IPS DF 19.7 (cell line): ENCODE data around the gene ASMT.
"Not testable (repeated sequence)": the region's sequence is repeated elsewhere in the genome, so short reads cannot be mapped to it uniquely, and the experiment has no call there.

Experiments used
- DNase-seq: peaks from one replicate; pipeline ENCODE4 v3.0.0-alpha.2; 2013; ENCODE audit warnings: low read depth, low spot score

ASMT gene, protein sequence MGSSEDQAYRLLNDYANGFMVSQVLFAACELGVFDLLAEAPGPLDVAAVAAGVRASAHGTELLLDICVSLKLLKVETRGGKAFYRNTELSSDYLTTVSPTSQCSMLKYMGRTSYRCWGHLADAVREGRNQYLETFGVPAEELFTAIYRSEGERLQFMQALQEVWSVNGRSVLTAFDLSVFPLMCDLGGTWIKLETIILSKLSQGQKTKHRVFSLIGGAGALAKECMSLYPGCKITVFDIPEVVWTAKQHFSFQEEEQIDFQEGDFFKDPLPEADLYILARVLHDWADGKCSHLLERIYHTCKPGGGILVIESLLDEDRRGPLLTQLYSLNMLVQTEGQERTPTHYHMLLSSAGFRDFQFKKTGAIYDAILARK

DNA sequence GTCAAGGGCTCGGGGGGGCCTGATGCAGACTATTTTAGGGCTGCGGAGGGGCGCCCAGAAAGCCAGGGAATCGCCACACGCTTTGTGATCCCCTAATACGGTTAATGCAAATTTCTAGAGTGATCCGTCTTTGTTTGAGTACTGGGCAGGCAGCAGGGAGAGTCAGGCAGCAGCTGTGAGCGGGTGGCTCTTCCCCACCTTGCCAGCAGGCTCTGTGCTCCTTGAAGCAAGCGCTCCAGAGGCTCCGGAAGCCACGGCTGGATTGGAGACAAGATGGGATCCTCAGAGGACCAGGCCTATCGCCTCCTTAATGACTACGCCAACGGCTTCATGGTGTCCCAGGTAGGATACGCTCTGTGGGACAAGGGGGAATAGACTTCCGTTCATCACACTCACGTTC lies at the start of gene ASMT:
Gene ASMT, plus strand, starts transcription at position 133 of the 400 bp plus-strand sequence. Its CDS starts 141 bp downstream, at position 274.
- DNase-seq, result no peak

DNA sequence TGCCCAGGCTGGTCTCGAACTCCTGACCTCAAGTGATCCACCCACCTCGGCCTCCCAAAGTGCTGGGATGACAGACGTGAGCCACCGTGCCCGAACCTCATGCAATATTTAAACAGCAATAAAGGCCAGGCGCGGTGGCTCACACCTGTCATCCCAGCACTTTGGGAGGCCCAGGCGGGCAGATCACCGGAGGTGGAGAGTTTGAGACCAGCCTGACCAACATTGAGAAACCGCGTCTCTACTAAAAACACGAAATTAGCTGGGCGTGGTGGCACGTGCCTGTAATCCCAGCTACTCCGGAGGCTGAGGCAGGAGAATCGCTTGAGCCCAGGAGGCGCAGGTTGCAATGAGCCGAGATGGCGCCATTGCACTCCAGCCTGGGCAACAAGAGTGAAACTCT lies 40.7 kb upstream of the ASMT start:
- DNase-seq, result not testable (repeated sequence)

DNA sequence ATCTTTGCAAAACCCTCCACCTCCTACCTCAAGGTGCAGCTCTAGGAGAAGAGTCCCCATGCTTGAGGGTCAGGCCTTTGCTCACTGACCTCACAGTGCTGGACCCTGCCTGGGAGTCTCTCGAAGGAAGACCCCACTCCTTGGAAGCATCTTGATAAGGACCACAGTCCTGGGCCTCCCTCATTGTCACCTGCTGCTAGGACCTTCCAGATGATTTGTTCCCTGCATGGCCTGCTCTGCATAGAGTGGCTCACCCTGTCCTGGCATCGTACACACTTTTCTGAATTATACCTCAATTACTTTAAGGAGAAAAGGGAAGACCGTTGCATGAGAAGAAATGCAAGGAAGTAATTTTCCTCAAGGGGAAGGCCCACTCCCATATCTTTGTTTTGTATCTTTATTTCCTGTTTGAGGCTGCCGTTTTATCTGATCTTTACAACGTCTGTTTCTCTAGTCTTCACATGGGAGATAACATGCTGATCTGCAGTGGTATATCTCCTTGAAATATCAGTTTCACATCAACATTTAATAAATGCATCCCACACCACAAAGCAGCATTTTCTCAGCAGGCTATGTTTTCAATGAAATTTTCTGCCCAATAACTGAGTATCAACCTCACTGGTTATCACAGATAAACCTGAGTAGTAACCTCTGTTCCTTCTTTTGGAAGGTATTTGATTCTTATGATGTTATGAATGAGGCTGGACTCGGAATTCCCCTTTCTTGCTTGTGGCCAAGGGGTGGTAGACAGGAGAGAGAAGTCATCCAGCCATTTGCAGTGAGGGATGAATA lies 38.5 kb upstream of the ASMT start:
- DNase-seq, result no peak

DNA sequence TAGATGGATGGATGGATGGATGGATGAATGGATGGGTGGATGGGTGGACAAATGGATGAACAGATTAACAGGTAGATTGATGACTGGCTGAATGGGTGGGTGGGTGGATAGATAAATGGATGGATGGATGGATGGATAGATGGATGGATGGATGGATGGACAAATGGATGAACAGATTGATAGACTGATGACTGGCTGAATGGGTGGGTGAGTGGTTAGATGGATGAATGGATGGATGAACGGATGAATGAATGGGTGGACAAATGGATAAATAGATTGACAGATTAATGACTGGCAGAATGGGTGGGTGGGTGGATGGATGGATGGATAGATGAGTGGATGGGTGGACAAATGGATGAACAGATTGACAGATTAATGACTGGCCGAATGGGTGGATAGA lies 37.0 kb upstream of the ASMT start:
- DNase-seq, result no peak

DNA sequence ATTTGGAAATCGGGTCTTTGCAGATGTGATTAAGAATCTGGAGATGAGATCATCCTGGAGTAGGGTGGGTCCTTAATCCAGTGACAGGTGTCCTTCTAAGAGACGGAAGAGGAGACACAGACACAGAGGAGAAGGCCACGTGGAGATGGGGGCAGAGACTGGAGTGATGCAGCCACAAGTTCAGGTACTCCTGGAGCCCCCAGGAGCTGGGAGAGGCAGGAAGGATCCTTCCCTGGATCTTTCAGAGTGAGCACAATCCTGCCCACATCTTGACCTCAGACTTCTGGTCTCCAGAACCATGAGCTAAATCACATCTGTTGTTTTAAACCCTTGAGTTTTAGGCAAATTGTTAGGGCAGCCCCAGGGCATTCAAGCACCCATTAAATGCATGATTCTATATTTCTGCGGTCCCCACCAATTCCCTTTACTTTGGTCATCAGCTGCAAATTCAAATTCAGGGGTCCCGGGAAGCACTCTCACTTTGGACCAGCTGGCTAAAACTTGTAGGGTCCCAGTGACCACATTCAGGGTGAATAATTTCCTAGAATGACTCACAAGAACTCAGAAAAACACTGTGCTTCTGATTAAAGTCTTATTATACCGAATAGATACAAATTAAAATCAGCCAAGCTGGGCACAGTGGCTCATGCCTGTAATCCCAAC lies 36.2 kb upstream of the ASMT start:
- no peak for DNase-seq

DNA sequence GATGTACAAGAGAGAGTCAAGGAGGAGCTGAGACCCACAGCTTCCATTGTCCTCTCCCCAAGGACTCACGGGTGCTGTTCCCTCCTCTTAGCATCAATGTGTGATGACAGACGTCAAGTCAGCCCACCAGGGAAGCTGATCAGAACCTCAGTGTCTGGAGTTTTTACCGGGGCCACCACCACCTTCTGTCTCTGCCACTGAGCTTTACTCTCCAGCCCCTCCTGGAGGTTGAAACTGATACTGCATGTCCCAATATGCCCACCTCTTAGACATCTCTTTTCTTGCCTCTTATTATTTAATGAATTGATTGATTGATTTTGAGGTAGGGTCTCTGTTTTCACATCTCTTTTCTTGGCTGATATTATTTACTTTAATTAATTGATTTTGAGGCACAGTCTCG lies 33.7 kb upstream of the ASMT start:
- no peak for DNase-seq

DNA sequence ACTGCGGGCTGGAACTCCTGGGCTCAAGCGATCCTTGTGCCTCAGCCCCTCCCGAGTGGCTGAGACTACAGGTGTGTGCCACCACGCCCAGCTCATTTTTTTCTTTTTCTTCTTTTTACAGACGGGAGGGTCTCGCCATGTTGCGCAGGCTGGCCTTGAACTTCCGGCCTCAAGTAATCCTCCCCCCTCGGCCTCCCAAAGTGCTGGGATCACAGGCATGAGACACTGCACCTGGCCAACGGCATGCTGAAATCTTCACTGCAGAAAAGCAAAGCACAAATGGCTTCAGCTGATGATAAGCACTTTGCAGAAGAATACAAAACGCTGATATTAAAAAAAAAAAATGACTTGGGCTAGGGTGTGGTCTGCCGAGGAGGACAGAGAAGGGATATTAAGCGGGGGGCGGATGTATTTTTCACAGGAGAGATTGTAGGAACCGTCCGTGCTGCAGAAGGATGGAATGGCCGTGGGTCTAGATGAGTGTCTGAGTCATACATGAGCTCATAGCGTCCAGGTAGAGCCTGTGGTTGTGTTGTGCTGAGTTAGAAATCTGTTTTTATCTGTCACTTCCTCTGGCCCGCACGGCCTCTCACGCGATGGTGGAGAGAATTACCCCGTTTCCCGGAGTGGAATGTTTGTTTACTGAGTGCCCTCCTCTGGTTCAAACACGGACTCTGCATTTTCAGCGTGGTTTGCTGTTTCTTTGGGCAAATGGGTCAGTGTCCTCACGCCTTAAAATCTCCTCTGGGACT lies 32.0 kb upstream of the ASMT start:
- DNase-seq, result no peak

DNA sequence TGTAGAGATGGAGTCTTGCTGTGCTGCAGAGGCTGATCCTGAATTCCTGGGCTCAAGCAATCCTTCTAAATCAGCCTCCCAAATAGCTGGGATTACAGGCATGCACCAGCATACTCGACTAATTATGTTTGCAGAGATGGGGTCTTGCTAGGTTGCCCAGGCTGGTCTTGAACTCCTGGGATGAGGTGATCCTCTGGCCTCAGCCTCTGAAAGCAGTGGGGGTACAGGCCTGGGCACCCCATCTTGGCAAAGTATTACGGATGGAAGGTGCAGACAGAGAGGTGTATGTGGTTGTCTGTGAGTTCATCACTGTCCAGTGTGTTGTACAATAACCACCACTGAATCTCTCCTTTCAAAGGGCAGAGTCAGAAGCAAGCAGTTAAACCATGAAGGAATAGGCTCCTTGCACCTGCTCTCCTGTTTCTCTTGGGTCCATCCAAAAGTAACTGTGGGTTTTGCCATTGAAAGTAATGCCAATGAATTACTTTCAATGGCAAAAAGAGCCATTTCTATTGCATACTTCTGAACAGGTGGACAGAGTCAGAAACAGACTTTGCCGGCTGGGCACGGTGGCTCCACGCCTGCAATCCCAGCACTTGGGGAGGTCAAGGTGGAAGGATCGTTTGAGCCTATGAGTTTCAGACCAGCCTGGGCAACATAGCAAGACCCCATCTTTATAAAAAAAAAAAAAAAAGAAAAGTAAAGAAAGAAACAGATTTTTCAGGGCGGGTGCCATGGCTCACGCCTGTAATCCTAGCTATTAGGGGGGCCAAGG lies 30.4 kb upstream of the ASMT start:
- DNase-seq, result no peak

DNA sequence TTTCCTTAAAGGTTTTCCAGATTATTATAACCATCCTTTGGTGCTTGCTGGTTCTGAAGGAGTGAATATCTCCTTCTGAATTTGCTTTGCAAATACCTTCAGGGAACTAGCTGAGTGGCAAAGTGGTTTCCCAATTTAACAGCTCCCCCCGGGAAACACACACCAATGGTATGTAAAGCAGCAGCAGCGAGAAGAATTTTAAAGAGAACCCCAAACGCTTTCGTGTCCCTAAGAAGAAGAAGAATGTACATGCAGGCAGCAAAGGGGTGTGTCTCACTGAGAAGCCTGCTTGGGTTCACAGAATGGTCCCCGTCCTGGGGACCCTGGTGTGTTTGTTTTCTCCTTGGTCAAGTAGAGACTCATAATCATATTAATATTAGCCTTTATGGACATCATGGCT lies 27.7 kb upstream of the ASMT start:
- no peak for DNase-seq

DNA sequence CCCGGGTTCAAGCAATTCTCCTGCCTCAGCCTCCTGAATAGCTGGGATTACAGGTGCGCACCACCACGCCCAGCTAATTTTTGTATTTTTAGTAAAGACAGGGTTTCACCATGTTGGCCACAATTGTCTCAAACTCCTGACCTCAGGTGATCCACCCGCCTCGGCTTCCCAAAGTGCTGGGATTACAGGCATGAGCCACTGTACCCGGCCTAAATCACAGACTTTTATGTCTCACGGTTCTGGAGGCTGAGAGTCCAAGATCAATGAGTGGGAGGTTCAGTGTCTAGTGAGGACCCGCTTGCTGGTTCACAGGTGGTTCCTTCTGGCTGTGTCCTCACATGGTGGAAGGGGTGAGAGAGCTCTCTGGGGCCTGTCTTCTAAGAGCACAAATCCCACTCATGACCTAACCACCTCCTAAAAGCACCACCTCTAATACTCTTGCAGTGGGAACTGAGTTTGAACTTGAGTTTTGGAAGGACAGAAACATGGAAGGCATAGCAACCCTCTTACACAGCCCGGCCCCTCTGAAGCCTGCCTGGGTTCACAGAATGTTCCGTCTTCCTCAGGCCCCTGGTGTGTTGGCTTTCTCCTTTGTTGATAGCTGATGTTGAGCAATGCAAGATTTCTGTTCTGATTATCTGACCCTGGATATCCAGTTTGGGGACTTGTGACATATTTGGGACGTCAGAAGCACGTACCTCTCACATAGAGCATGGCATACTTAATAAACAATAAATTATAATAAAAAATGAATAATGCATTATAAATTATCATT lies 25.3 kb upstream of the ASMT start:
- no peak for DNase-seq

DNA sequence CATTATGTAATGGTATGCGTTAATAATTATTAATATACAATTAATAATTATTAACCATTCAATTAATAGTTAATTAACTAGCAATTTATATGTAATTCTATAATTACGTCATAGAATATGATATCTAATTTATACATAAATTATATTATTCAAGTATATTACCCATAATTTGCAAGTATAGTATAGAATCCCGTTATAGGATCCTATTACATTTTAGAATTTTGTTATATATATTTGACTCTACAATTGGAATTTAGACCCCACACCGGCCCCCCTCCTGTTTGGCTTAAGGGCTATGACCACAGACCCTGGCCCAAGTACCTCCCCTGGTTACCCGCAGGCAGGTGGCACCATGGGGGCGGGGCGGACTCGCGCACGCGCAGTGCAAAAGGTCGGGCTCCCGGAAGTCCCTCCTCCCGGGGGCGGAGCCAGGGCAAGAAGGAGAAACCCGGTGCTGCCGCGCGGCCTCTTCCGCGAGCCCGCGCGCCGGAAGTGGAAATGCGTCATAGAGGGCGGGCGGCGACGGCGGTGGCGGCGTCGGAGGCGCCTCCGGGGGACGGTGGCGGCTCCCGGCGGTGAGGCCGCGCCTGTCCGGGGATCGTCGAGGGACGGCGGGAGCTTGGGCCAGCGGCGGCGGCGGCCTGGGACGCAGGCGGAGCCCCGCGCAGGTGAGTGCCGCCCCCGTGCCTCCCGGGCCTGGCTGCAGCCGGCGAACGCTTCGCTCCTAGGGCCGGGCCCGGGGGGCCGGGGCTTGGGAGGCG lies 23.6 kb upstream of the ASMT start, which contains the start of gene AKAP17A:
Gene AKAP17A, plus strand, starts transcription at position 503 of the 761 bp plus-strand sequence. CDS start 1,859 bp downstream, outside the sequence.
- peak; percentile 64 for DNase-seq

DNA sequence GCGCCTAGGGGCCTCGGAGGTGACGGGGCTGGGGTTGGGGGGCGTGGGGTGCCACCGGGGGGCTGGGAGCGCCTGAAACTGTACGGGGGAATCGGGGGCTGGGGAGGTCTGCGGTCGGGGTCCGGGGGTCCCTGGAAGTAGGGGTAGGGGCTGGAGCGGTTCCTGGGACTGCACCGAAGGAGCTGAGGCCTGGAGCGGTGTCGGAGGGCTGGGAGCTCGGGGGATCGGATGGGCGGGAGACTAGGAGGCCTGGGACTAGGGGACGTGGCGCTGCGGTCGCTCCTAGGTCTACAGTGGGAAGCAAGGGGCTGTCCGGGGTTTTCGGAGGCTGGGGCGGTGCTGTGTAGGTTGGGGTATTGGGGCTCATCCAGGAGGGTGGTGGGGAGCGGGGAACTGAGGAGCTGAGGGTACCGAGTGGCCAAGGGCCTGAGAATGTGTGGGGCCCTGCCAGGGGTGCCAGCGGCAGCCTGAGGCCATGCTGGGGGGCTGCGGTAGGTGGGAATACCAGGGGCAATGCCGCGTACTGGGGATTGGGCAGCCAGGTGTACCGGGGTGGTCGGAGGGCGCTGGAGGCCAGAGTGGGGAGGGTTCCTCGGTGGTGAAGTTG lies 22.9 kb upstream of the ASMT start:
- no peak for DNase-seq

DNA sequence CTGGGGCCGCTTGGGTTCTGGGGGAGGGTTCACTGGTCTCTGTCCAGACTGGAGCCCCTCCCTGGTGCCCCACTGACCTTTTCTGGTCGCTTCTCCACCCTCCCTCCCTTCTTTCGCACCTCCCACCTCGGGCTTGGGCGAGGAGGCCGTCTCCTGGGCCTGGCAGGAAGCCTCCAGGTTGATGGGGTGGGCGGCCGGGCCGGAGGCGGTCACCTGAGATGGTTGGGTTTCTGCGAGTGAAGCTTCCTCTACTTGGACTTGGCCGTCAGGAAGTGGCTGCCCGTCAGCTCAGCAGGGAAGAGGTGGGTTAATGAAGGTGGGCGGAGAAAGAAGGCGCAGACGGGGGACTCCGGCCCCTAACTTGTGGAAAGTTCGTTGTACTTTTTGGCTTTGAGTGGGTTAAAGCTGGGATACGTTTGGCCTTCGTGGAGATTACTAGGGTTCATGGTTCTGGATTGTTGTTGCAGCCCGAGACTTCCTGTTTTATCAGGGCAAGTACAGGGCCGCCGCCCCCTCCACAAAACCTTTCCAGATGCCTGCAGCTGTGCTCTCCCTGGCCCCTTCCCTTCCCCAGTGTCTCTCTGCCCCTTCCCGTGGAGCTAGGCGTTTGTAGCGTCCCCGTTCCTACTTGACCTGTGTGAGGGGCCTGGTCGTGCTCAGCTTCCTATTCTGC lies 22.3 kb upstream of the ASMT start:
- DNase-seq, result no peak

DNA sequence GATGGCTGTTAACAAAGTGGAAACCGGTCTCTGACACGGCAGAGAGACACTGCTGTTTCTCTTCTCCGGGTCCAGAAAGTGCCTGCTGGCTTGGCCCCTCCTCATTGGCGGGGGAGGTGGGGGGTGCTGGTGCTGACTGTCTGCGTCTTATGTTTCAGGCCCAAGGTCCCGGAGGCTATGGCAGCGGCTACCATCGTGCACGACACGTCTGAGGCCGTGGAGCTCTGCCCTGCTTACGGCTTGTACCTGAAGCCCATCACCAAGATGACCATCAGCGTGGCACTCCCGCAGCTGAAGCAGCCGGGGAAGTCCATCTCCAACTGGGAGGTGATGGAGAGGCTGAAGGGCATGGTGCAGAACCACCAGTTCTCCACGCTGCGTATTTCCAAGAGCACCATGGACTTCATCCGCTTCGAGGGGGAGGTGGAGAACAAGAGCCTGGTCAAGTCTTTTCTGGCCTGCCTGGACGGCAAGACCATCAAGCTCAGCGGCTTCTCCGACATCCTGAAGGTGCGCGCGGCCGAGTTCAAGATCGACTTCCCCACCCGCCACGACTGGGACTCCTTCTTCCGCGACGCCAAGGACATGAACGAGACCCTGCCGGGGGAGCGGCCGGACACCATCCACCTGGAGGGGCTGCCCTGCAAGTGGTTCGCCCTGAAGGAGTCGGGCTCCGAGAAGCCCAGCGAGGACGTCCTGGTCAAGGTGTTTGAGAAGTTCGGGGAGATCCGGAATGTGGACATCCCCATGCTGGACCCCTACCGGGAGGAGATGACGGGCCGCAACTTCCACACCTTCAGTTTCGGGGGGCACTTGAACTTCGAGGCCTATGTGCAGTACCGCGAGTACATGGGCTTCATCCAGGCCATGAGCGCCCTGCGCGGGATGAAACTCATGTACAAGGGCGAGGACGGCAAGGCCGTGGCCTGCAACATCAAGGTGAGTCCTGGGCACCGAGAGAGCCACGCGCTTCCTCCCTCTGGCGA lies 21.3 kb upstream of the ASMT start:
- DNase-seq, result no peak

DNA sequence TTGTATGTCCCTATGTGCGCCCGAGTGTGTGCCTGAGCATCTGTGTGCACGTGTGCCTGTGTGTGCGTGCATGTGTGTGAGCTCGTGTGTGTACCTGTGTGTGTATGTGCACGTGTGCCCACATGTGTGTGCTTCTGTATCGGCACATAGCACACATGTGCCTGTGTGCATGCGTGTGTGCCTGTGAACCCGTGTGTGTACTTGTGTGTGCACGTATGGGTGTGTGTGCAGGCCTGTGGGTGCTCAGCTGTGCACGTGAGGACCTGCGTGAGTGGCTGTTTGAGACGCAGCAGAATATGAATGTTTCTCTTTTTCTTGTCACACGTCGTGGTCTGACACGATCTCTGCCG lies 19.2 kb upstream of the ASMT start:
- DNase-seq, result no peak

DNA sequence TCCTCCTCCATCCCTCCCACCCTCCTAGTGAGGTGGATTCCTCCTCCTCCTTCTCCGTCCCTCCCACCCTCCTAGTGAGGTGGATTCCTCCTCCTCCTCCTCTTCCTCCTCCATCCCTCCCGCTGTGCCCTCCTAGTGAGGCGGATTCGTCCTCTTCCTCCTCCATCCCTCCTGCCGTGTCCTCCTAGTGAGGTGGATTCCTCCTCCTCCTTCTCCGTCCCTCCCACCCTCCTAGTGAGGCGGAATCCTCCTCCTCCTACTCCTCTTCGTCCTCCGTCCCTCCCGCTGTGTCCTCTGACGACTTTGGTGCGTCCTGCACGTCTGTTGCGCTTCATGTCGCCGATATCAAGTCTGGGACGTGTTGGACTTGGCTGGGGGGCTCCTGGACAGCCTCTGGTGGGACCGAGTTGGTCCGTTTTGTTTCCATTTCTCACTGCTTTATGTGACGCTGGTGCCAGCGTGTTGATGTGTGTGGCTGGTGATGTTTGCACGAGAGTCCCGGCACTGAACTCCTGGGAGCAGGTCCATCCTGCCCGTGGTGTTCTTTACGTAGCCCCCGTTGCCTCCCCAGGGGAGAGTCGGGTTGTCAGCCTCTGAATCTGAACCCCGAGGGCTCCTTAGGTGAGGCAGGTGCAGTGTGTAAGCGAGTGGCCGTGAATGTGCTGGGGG lies 18.0 kb upstream of the ASMT start:
- DNase-seq, result no peak
